COLO668 (cell line): ENCODE data around the gene PACS2.

Source experiments
- DNase-seq: peaks from one replicate; lab custom pipeline; 2025; ENCODE audit not compliant: unreplicated experiment; lab: John Stamatoyannopoulos, UW

PACS2 gene

DNA sequence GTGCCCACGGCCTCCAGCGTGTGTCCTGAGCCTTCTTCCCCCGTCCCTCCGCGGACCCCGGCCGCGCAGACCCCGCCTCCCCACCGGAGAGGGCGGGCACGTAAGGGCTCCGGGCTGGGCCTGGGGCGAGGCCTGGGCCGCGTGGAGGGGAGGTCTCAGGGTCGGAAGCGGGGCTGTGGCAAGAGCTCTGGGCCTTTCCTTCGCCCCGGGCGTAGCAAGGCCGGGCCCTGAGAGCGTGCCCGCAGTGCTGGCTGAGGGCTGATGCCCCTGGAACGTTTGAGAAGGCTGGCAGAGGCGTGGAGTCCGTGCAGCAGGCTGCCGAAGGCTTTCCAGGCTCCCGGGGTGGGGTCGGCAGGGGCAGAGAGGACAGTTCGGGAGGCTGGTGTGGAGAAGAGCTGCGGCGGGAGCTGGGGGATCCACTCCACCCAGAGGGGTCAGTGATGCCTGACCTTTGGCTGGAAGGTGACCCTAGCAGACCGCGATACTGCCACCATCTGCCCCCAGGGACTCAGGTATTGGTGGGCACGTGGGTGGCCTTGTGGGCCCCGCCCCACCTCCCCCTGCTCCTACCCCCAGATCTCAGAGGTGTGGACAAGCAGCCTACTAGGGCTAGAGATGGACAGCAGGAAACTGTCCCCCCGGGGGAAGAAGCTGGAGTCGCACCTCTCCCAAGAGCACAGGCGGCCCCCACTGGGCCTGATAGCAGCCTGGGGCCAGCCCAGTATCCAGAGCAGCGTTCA lies 84.3 kb downstream of the PACS2 start:
- peak; percentile 85 for DNase-seq

DNA sequence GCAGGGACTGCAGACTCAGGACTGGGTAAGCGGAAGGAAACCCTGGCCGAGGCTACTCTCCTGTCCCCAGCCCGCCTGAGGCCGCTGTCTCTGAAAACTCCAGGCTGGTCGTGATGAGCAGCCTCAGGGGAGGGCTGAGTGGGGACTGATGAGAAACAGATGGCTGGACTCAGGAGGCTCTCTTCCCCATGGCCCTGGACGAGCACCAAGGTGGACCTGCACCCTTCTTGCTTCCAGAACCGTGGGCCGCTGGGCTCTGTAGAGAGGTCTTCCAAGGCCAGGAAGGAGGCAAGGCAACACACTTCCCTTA lies 84.9 kb downstream of the PACS2 start:
- no peak for DNase-seq

DNA sequence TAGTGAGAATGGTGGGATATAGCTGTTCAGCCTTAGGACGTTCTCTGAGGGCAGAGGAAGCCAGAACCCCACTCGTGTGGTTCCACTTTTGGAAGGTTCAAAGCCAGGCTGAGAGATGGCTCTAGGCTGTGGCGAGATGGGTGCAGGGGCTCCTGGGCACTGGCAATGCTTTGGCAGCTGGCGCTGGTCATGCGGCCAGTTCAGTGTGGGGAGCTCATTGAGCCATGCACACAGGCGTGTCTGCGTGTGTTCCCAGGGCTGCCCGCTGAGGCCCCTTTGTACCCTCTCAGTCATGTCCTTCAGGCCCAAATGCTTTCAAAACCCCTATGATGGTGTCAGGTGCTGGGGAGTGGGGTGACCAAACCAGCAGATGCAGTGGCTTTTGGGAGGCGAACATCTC lies 85.5 kb downstream of the PACS2 start:
- no peak for DNase-seq

DNA sequence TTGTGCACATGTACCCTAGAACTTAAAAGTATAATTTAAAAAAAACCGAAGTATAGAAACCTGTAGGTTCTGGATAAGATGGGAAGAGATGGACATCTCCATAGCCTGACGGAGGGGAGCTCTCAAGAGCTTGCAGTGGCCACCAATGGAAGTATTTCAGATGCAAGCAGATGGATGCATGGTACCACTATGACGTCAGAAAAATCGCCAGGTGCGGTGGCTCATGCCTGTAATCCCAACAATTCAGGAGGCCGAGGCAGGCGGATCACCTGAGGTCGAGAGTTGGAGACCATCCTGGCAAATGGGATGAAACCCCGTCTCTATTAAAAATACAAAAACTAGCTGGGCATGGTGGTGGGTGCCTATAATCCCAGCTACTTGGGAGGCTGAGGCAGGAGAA lies 87.2 kb downstream of the PACS2 start:
- DNase-seq: no peak

DNA sequence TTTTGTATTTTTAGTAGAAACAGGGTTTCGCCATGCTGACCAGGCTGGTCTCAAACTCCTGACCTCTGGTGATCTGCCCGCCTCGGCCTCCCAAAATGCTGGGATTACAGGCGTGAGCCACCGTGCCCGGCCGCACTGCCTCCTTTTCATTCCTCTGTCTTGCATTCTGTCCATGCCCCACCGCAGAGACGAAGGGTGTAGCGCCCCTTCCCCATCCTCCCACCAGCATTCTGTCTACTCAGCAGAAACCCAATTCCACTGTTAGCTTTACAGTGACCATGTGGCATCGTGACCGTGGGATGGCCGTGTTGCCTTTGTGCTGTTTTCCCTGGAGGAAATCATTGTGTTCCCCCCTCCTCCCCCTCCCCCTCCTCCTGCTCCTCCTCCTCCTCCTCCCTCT lies 94.0 kb downstream of the PACS2 start:
- DNase-seq: no peak

DNA sequence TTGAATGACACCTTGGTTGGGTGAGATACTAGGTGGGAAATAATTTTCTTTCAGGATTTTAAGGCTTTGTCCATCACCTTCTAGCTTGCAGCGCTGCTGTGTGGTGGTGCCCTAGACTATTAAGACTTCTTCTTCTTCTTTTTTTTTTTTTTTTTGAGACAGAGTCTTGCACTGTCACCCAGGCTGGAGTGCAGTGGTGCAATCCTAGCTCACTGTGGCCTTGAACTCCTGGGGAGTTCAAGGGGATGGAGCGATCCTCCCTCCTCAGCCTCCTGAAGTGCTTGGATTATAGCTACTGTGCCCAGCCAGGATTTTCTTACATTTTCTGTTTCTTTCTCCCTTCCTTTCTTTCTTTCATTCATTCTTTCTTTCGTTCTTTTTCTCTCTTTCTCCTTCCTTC lies 94.8 kb downstream of the PACS2 start:
- DNase-seq: no peak

DNA sequence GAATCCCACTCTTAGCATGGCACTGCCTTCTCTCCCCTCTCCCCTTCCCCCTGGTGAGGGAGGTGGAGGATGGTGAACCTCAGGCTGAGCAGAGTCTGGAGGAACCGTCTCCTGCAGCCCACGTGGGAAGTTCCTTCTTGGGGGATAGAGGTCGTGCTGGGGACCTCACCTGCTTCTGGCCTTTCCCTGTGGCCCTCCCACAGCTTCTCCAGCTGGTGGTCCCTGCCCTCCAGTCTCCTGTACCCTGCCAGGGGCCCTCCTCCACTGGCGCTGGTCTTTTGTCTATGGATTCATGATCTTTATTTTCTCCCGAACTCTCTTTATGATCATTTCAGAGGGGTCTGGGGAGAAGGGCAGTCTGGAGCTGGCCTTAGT lies 96.1 kb downstream of the PACS2 start:
- DNase-seq: no peak

DNA sequence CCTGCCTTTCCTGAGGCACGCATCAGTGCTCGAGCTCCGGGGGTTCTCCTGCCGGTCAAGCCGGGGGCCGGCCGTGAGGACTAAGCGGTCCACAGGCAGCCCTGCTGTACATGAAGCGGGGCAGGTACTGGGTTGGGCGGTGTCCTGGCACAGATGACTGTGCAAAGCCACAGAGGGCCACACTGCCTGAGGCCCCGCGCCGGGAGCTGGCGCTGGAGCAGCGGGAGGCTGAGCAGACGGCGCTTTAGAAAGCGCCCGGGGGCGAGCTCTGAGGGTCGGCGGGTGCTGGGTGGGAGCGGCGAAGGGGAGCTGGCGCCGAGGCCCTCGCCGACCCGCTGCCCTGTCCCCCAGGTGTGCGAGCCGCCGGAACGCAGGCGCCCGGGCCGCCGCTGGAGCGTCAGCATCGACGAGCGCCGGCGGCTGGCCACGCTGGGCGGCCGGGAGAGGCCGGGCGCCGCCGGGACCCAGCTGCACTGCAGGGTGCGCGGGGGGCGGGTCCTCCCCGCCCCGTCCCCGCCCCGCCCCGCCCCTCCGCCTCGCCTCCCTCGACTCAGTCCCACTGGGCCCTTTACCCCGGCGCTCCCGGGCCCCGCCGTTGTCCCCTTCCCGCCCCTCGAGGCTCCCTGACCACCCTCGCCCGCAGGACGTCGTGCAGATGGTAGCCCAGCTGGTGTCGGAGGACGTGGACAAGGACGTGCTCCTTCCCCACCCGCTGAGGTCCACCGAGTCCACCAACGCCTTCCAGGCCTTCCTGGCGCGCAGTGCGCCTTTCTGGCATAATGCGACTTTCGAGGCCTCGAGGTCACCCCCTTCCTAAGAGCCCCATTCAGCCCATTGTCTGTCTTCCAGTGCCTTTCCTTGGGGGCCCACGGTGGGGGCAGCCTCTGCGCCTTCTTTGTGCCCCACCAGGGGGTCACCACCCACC lies 96.7 kb downstream of the PACS2 start:
- DNase-seq: peak; percentile 85

DNA sequence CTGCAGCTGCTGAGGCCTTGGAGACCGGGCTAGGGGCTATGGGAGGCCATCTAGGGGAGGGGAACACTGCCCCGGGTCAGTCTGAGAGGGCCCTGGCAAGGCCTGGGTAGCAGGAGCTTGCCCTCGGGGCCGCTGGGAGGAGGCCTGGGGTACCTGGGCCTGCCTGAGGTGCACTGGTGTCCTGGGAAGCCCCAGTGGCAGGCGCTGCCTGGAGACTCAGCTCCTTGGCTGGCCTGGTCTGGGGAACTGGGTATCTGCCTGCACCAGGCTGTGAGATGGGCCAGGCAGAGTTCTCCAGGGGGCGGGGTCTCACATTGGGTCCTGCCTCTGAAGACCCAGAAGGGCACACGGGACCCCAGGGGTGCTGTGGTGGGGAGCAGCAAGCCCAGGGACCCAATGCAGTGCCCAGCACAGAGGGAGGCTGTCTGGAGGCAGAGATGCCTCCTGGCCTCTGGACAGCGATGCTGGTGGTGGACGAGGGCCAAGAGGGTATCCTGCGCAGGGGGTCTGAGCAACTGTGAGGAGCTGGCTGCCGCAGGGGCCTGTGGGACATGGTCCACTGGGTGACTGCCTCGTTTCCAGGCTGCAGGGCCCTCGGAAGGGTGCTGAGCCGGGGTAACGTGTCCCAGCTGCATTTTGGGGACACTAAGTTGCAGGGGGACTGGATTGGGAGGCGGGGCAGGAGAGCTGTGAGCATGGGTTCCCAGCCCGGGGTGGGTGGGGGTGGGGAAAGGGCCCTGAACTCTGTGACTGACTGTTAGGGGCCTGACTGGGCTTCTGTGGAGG lies 97.6 kb downstream of the PACS2 start:
- no peak for DNase-seq

DNA sequence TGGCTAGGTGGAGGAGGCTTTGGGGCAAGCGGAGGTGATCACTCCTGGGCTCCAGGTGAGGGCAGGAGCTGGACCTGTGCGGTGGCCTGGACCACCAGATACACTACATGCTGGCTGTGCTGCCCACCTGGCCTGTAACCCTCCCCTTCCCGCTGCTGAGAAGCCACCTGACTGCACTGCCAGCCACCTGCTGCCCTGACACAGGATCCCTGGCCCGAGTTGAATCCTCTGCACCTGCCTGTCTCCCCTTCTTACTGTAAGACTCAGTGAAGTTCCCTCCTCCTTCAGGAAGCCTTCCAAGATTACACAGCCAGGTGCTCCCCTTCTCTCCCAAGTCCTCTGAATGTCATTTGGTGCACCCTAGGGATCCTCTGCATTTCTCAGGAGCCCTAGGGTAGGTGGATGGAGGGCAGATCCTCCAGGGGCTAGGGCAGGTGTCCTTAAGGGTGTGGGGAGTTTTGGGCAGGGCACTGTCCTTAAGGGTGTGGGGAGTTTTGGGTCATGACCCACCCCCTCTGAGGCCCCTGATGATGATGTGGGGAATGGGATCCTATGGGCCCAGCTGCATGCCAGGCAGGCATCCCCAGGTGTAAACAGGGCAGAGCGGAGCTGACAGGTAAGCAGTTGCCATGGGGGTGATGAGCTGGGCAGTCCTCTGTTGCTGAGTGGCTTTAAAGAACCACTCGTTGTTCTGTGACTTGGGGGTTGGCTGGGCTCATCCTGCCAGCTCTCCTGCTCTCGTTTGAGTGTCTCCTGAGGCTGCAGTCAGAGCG lies 98.4 kb downstream of the PACS2 start:
- peak; percentile 87 for DNase-seq

DNA sequence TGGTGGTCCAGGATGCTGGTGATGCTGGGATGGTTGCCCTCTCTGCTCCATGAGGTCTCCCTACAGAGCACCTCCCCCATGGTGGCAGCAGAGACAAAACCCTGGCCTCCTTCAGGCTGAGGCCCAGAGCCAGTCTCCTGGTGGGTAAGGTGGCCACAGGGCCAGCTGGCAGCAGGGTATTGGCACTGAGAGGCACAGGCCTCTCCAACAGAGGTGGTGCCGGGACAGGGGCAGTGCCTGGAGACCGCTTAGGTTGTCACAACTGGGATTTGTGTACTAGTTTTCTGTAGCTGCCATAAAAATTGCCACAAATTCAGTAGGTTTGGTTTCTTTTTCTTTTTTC lies 99.0 kb downstream of the PACS2 start:
- DNase-seq: no peak

DNA sequence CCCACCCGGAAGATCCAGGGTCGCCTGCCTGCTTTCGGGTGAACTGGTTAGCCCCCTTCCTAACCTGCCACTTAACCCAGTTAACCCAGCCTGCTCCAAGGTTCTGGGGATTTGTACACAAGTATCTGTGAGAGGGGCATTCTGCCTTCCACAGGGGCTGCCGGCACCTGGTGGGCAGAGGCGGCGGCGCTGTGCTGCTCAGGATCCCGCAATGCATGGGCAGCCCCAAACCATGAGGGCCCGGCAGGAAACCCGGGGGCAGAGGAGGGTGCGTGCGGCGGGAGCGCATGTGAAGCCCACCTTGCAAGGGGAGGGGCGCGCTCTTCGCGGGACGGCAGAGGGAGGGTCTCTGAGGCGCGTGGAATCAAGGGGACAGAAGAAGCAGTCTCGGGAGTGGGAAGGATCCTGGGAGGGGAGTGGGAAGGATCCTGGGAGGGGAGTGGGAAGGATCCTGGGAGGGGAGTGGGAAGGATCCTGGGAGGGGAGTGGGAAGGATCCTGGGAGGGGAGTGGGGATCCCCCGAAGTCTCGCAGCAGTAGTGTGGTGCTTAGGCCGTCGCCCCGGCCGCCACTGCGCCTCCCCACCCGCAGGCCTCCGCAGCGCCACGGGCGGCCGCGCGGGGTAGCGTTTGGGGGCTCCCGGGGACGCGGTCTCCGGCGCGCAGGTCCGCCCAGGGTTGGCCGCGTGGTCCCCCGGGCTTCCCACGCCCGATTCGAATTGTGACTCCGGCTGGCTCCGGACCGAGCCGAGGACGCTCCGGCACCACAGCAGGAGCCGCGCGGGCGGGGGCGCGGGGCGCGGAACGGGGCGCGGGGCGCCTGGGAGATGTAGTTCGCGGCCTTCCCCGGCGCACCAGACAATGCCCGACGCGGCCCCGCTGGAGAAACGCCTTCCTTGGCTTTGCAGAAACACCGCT lies 100.2 kb downstream of the PACS2 start:
- peak; percentile 95 for DNase-seq

DNA sequence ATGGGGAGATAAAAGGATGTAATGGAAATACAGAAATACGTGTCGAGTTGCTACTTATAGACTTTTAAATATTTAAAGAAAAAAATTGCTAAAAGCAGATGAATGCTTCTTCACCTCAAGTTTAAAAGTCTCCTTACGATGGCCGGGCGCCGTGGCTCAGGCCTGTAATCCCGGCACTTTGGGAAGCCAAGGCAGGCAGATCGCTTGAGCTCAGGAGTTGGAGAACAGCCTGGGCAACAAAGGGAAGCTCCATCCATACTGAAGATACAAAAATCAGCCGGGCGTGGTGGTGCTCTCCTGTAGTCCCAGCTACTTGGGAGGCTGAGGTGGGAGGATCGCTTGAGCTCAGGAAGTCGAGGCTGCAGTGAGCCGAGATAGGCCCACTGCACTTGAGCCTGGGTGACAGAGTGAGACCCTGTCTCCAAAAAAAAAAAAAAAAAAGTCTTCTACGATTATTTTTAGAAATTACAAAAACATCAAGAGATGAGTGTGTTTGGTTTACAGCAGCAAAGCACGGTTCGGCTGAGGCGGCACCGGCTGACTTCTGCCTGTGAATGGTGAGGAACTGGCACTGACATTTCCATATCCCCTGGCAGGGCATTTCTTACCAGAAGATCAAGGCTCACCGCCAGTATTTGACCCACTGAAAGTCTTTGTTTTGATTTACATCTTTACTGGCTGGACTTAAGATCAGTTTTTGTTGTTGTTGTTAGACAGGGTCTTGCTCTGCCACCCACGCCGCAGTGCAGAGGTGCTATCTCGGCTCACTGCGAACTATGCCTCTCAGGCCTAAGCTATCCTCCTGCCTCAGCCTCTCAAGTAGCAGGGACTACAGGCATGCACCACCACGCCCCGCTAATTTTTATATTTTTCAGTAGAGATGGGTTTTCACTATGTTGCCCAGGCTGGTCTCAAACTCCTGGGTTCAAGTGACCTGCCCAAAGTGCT lies 101.2 kb downstream of the PACS2 start:
- no peak for DNase-seq

DNA sequence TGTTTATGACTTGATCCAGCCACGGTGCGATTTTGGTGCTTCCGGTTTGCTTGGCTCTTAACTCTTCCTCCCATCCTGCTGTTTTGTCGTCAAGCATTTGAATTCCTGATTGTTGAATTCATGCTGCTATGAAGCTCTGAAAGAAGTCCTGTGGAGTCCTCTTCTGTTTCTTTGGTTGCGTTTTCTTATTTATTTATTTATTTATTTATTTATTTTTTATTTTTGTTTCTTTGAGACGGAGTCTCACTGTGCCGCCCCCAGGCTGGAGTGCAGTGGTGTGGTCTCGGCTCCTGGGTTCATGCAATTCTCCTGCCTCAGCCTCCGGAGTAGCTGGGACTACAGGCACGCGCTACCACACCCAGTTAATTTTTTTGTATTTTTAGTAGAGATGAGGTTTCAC lies 102.1 kb downstream of the PACS2 start:
- no peak for DNase-seq

DNA sequence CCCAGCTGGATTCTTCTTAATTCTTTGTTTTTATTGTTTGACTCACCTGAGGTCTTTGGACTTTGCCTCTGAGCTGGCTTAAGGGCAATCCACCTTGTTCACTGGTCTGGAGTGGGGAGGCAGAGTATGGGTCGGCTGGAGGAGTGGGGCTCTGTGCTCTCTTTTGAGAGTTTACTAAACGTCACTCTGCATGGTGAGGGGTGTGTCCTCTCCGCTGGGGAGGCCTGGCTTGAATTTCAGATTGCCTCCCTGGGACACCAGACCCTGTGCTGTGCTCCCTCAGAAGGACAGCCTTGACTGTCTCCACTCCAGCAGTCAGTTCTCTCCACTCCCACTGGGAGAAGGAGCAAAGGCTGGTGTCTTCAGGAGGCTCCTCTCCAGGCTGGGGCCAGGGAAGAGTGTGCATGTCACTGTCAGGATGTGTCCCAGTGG lies 103.2 kb downstream of the PACS2 start:
- no peak for DNase-seq

DNA sequence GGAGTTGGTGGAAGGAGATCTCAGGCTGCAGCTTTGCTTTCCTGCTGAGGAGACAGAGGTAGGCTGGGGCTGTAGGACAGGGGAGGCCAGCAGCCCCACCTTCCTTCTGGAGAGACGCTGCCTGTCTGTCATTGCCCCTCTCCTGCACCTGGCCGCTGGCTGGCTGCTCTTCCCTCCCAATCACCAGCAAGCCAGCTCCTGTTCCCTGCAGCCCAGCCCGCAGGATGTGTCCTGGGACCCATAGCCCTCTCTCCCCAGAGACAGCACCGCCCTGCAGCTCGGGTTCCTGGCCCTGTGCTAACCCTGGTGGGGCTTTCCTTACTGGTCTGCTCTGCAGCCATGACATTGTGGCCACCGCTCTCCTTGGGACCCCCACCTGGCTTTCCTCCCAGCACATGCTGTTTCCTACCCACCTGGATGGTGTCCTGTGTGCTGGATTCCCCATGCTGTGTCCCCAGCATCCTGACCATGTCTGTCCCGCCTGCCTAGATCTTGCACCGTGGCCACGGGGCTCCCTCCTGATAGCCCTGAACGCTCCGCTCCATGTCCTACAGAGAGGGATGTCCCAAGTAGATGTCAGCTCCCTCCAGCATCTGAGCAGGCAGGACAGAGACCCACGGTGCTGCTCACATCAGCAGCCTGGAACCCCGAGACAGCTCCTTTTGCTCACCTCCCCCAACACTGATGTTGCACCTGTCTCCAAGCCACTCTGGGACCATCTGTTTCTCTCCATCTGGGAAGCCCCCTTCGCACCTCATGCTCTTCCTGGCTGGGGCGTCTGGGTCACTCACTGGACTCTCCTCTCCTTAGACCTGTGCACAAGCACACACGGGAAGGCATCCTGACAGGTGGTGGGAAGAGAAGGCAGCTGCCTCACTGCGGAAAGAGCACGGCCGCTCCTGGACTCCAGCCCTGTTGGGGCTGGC lies 104.0 kb downstream of the PACS2 start:
- peak; percentile 68 for DNase-seq

DNA sequence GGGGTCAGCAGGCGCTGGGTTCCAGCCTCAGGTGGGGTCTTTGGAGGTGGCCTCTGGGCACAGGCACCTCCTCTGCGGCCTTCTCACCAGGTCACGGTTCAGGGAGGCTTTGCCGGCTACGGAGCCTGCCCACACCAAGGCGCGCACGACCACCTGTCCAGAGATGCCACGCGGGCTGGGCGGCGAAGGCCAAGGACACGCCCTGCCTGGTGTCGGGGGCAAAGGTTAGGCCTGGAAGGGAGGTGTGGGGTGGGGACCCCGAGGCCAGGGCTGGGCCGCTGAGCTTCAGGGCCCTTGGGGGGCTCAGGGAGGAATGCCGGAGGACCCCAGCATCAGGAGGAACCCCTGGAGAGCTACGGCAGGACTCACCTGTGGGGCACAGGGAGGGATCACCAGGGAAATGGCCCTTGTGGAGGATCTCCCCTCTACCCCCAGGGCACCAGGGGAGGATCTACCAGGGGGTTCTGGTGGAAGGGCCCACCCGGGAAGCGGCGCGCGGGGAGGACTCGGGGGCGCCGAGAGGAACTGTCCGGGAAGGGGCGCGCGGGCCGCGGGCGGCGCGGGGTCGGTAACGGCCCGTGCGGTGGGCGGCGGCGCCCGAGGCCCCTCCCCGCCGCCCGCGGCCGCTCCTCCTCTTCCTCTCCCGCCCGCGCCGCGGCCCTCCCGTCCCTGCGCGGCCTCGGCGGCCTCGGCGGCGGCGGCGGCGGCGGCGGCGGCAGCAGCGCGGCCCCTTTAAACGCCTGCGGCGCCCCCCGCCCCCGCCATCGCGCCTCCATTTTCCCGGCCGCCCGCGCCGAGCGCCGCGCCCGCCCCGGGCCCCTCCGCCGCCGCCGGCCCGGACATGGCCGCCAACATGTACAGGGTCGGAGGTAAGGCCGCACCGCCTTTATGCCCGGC lies 104.9 kb downstream of the PACS2 start, which contains the start of gene MTA1:
Gene MTA1, plus strand, starts transcription at position 633 of the 897 bp plus-strand sequence. Its CDS starts 209 bp downstream, at position 842.
- peak; percentile 84 for DNase-seq
